GM18873 (cell line): ENCODE results near the gene MN1.

Experiments
- ATAC-seq: cut with Tn5 transposase; IDR thresholded peaks from one replicate; pipeline ENCODE4 v1.9.1; 2021; ENCODE audit warnings: mild to moderate bottlenecking, moderate library complexity, moderate number of reproducible peaks; ENCODE audit not compliant: unreplicated experiment, low FRiP score

MN1 gene

DNA sequence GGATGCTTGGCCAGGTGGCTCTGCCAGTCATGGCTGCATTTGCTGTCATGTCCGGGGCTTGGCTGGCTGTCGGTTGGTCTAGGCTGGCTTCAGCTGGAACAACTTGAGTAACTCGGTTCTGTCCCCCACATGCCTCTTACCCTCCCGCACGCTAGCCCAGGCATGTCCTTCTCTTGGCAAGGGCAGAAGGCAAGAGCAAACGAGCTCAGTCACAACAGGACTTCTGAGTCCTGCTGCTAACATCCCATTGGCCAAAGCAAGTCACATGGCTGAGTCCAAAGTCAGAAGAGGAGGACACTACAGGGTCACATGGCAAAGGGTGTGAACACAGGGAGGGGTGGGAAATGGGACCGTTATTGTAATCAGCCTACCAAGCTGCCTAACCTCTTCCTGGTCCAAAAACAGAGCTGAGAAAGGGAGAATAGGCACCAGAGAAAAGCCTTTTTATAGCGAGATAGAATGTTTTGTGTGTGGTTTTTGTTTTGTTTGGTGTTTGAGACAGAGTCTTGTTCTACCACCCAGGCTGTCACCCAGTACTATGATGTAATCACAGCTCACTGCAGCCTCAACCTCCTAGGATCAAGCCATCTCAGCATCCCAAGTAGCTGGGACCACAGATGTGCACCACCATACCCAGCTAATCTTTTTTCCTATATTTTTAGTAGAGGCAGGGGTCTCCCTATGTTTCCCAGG, 81.9 kb downstream of the MN1 start:
- no peak for ATAC-seq

DNA sequence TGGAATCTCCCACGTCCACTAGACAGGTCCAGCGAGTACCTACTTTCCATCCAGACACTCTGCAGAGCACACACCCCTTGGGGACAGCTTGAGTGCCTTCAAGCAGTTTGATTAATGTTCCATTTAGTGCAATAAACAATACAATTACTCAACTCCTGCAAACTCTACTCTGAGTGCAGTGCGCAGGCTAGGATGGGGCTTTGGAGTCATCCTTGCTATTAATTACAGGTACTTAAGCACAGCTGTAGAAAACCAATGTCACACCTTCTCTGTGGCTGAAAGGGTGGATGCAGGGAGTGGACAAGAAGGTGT, 82.6 kb downstream of the MN1 start:
- no peak for ATAC-seq

DNA sequence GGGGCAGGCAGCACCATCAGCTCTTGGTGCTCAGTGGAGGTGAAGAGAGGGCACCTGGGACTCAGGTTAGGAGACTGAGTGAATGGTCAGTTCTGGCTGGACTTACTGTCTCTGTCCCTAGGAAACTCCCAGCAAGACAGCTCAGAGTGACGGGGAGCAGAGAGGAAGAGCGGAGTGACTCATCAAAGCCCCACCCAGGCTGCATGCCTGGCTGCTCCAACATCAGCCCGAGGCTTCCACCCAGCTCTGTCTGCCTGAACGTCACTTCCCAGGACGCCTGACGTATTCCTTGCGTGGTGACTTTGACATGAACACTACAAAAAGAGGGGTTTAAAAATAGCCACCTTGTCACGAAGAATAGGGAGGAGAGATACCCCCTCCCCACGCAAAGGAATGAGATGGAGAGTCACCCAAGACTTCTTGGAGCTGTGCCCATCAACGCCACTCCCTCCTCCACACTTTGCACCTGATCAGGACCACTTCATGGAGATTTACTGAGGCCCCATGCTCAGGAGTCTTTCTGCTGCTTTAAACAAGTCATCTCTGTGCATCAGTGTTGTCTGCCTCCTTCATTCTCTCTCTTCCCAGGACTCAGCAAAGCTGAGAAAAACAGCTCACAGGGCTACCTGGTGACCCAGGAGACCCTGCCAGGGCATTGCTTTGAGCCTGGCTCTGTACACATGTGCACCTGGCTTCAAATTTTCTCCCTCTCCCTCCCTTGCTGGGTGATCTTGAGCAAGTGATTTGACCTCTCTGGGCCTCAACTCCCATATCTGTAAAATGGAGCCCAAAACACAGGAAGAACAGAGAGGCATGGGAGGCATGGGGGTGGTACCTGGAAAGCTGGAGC, 83.1 kb downstream of the MN1 start:
- no peak for ATAC-seq

DNA sequence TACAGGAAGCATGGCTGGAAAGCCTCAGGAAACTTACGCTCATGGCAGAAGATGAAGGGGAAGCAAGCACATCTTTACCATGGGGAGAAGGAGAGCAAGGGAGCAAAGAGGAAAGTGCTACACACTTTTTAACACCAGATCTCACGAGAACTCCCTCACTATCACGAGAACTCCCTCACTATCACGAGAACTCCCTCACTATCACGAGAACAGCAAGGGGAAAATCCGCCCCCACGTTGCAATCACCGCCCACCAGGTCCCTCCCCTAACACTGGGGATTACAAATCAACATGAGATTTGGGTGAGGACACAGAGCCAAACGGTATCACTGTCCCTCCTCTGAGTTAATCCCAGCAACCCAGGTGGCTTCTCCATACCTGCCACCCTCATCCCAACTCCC, 84.5 kb downstream of the MN1 start:
- ATAC-seq, result no peak

DNA sequence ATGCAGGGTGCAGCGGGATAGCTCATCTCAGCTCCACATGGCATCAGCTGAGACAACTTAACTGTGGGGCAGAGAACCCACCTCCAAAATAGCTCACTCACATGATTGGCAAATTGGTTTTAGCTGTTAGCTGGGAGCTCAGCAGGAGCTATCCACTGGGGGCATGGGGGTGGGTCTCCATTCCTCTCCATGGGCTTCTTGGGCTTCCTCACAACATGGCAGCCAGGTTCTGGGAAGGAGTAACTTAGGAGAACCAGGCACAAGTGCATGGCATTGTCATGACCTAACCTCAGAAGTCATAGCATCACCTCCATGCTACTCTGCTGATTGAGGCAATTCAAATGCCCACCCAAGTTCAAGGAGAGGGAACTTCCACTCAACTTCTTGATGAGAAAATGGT, 85.5 kb downstream of the MN1 start:
- ATAC-seq, result no peak

DNA sequence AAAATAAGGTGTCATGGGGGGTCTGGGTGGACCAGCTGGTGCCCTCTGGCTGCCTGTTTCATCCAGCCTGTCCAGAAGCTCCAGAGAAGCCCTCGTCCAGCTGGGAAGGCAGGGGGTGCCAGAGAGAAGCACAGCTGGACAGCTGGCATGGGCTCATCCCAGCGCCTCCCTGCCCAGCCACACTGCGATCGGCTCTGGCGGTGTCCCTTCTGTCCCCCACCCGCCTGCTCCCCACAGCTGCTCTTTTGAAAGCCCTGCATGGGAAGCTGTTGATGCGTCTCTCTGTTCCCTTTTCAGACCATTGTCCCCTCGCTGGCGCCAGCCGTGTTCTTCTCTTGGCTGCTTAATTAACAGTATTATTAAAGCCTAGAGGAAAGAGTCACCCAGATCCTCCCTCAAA, 86.5 kb downstream of the MN1 start:
- no peak for ATAC-seq

DNA sequence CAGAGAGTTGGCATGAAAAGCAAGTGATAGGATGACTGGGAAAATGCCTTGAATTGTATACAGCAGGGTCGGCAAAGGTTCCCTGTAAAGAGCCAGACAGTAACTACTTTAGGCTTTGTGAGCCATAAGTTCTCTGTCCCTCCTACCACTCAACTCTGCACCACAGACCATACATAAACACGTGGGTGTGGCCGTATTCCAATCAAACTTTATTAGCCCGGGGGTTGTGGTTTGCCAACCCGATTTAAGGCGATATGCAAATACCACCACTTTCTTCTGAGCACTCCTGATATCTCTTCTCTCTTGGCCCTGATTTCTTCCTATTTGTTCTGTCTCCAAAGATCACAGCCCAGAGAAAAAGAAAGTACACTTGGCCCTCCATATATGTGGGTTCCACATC, 87.5 kb downstream of the MN1 start:
- ATAC-seq, result no peak

DNA sequence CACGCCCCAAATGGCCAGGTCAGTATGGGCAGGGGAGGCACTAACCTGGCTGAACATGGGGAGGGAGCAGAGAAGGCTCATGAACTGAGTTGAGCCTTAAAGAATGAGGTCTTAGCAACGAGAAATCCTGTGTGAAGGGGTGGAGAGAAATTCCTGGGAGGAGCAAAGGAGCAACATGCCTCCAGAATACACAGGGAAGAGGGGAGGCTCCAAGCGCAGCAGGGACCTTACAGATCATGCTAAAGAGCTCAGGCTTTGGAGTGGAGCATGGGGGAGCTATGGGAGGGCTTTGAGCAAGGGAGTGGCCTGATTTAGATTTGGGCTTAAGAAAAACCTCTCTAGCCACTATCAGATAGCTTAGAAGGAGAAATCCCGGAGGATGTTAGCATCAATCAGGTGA, 88.1 kb downstream of the MN1 start:
- ATAC-seq, result no peak

DNA sequence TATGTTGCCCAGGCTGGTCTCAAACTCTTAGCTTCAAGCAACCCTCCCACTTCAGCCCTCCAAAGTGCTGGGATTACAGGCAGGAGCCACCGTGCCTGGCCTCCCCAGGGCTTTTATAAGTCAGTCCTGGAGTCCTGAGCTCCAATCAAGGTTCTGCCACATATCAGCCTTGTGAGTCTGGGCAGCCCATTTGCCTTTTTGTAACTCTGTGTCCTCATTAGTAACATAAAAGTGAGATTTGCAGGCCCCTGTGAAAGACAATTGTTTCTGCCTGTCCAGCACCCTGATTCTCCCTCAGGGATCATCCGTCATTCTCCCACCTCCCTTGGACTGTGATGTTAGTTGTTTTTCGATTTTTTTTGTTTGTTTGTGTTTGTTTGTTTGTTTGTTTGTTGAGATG, 89.8 kb downstream of the MN1 start:
- ATAC-seq, result no peak

DNA sequence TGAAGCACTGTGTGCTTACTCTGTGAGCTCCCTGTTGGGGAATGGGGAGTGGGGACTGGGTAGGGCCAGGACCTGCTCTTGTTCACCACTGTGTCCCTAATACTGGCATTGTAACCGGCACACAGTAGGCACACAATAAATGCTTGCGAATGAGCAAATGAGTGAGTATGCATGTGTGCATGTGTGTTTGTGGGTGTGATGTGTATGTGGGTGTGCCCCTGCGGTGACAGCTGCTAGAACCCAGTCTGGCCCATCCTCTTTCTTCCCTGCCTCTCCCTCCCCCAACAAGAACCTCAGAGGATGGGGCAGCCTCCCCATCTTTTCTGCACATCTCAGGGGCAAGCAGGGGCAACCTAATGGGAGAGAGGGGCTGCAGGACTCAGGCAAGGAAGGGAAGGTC, 90.5 kb downstream of the MN1 start:
- no peak for ATAC-seq

DNA sequence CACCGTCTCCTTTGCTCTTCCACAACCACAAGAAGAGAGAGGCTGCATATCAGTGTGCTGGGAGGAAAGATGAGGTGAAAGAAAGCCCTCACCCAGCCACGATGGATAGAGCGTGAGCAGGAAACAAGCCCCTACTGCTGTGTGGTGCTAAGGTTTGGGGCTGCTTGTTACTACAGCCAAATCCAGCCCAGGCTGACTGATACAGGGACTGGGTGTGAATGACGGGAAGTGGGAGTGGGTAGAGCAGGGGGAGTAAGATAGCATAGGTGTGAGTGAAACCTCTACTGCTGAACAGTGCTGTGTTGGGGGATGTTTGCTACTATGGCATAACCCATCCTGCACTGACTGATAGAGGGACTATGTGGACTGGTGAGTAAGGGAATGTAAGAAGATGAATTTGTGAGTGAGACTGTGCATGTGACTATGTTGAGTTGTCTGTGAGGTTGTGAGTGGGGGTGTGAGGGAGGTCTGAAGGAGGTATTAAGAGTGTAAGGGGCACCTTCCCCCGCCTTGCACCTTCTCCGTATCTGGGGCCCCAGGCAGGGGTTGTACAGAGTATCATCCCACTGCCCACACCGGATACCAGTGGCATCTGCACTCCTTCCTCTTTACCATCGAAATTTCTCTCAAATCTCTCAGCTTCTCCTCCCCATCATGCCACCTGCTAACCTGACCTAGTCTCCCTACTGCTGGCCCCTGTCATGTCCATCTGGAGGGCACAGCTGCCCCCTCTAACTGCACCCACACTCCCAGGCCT, 91.5 kb downstream of the MN1 start:
- ATAC-seq, result no peak

DNA sequence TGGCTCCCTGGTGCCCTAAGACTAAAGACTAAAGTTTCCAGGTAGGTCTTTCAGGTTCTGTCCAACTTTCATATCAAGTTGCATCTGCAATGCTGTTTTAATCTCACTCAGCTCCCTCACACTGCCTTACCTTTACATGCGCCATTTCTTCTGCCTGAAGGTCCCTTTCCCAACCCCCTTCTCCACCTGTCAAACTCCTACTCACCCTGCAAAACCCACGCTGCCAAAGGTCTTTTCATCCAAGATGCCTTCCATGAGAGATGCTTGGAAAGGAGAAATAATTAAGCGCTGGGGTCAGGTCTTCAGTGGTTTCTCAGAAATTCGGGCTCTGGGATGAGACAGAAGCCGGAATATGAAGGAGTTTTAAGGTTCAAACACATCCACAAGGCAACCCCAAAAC, 95.1 kb downstream of the MN1 start:
- ATAC-seq, result no peak

DNA sequence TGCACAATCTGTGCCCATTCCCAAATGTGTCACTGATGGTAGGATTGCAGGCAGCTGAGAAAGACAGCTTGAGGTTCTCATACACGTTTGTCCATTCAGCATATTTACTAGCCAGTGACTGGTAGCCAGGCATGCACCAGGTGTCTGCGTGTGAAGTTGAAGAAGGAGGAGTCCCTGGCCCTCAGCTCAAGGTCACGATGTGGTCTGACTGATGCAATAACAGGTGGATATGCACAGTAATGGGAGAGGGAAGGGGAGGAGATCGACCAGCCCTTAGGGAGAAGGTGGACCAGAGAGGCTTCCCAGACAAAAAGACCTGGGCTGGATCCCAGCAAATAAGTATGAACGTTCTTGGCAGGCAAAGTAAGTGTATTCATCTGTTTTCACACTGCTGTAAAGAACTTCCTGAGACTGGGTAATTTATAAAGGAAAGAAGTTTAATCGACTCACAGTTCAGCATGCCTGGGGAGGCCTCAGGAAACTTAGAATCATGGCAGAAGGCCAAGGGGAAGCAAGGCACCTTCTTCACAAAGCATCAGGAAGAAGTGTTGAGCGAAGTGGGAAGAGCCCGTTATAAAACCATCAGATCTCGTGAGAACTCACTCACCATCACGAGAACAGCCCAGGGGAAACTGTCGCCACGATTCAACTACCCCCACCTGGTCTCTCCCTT, 96.0 kb downstream of the MN1 start:
- ATAC-seq, result no peak

DNA sequence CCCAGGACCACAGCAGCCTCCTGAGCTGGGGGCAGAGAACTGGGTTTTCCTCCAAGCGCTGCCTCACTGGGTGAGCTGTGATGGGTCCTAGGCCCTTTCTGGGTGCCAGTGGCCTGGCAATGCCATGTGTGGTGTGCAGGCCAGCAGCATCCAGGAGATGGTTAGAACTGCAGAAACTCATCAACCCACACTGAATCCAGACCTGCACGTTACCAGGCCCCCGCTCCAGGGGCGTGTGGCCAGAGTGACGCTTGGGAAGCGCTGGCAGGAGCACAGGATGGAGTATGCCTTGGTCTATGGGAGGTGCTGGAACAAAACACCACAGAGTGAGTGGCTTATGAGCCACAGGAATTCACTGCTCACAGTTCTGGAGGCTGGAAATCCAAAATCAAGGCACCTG, 97.0 kb downstream of the MN1 start:
- ATAC-seq, result no peak

DNA sequence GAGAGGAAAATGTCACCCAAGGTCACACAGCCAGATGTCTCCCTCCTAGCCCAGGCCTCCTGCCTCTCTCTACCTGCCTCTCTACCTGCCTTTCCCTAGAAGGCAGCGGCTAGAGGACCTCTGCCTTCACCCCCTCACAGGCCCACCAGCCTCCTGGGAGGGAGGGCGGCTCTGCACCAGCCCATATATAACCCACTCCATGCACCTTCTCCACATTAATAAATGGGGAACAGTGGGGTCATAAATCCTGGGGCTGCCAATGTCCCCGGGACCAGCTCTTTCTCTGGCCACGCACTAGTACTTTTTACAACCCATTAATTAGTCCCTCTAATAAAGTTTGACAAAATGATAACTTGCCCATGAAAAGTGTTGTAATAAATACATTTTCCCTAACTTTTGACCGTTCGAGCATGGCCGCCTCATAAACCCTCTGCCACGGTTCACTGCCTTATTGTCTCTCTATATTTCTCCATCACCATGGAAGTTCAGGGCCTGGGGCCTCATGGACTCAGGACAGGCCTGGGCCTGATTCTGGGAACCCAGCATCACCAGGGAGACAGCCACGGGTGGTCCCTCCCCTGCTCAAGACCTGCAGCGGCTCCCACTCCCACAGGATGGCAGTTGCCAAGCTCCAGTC, 102.1 kb downstream of the MN1 start:
- ATAC-seq, result no peak

DNA sequence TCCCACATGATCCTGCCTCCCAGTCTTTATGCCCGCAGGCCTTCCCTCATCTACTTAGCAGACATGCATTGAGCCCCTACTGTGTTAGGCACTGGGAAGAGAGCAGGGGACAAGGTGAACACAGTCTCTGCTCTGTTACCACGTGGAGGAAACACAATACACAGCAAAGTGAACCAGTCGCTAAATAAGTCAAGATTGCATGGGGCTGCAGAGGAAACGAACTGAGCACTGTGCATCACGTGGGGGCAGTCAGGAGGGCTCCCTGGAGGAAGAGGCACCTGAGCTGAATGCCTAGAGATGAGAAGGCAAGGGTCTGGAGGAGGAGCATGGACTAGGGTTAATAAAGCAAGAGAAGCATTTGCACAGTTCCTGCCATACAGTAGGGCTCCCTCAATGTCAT, 102.7 kb downstream of the MN1 start:
- ATAC-seq, result no peak
